Measurements from ENCODE around the gene ZNF484.
"Not testable (repeated sequence)": the region's sequence is repeated elsewhere in the genome, so short reads cannot be mapped to it uniquely, and the experiment has no call there.

Gene ZNF484

GRCh38 chr9:92877531-92878430, at the start of gene ZNF484:
TSS of gene ZNF484 (minus strand) at chr9:92878038. CDS start at chr9:92875029, 3,009 bp downstream.
- H3K4me1 ChIP-seq (ENCODE audit: insufficient read depth, low read length) = peaks cover 8% of the 10 kb centered on the region
- no peaks in the 10 kb centered on the region for H3K9me3 ChIP-seq (ENCODE audit: control insufficient read depth, insufficient read depth, low read length)
- no peaks in the 10 kb centered on the region for H3K36me3 ChIP-seq (ENCODE audit: insufficient read depth, low read length)
- peak within 1 kb of the TSS; percentile 92 for H3K9ac ChIP-seq (ENCODE audit: low read depth, low read length)

GRCh38 chr9:92920437-92920836, 42.6 kb upstream of the ZNF484 start:
- Histone ChIP-seq H3K9ac (ENCODE audit: low read depth, low read length) (no peak overlapping the region), H3K9me3 (ENCODE audit: control insufficient read depth, insufficient read depth, low read length) (no peaks in the 10 kb centered on the region), H3K36me3 (ENCODE audit: insufficient read depth, low read length) (no peaks in the 10 kb centered on the region), H3K4me1 (ENCODE audit: insufficient read depth, low read length) (no peaks in the 10 kb centered on the region)

- H3K9me3 ChIP-seq (ENCODE audit: control insufficient read depth, insufficient read depth, low read length) = no peaks in the 10 kb centered on the region
- no peaks in the 10 kb centered on the region; the same call in 1 of the 2 replicates for H3K4me1 ChIP-seq (ENCODE audit: insufficient read depth, low read length)
- H3K9ac ChIP-seq (ENCODE audit: low read depth, low read length) = no peak overlapping the region
- no peaks in the 10 kb centered on the region for H3K36me3 ChIP-seq (ENCODE audit: insufficient read depth, low read length)
Measured at GRCh38 chr9:92917176-92917800, 39.5 kb upstream of the ZNF484 start.

GRCh38 chr9:92911511-92912475, 34.0 kb upstream of the ZNF484 start:
- Histone ChIP-seq H3K4me1 (ENCODE audit: insufficient read depth, low read length) (no peaks in the 10 kb centered on the region; the same call in 1 of the 2 replicates), H3K9ac (ENCODE audit: low read depth, low read length) (no peak overlapping the region), H3K9me3 (ENCODE audit: control insufficient read depth, insufficient read depth, low read length) (no peaks in the 10 kb centered on the region), H3K36me3 (ENCODE audit: insufficient read depth, low read length) (no peaks in the 10 kb centered on the region)

GRCh38 chr9:92905137-92905536, 27.3 kb upstream of the ZNF484 start:
- not testable (repeated sequence) for H3K4me1 ChIP-seq (ENCODE audit: insufficient read depth, low read length); H3K9me3 ChIP-seq (ENCODE audit: control insufficient read depth, insufficient read depth, low read length); H3K9ac ChIP-seq (ENCODE audit: low read depth, low read length); H3K36me3 ChIP-seq (ENCODE audit: insufficient read depth, low read length)

- Histone ChIP-seq H3K9me3 (ENCODE audit: control insufficient read depth, insufficient read depth, low read length) (no peaks in the 10 kb centered on the region), H3K4me1 (ENCODE audit: insufficient read depth, low read length) (no peaks in the 10 kb centered on the region), H3K9ac (ENCODE audit: low read depth, low read length) (no peak overlapping the region), H3K36me3 (ENCODE audit: insufficient read depth, low read length) (no peaks in the 10 kb centered on the region)
Measured at GRCh38 chr9:92897323-92897722, 19.5 kb upstream of the ZNF484 start.

- H3K36me3 ChIP-seq (ENCODE audit: insufficient read depth, low read length) = no peaks in the 10 kb centered on the region
- peaks cover 8% of the 10 kb centered on the region for H3K4me1 ChIP-seq (ENCODE audit: insufficient read depth, low read length)
- no peaks in the 10 kb centered on the region for H3K9me3 ChIP-seq (ENCODE audit: control insufficient read depth, insufficient read depth, low read length)
- no peak overlapping the region for H3K9ac ChIP-seq (ENCODE audit: low read depth, low read length)
Measured at GRCh38 chr9:92895812-92896436, 18.1 kb upstream of the ZNF484 start.

- Histone ChIP-seq H3K36me3 (ENCODE audit: insufficient read depth, low read length) (no peaks in the 10 kb centered on the region), H3K4me1 (ENCODE audit: insufficient read depth, low read length) (peaks cover 13% of the 10 kb centered on the region), H3K9me3 (ENCODE audit: control insufficient read depth, insufficient read depth, low read length) (no peaks in the 10 kb centered on the region), H3K9ac (ENCODE audit: low read depth, low read length) (no peak overlapping the region)
Measured at GRCh38 chr9:92894711-92895362, 17.0 kb upstream of the ZNF484 start.

- not testable (repeated sequence) for H3K9ac ChIP-seq (ENCODE audit: low read depth, low read length); H3K9me3 ChIP-seq (ENCODE audit: control insufficient read depth, insufficient read depth, low read length); H3K36me3 ChIP-seq (ENCODE audit: insufficient read depth, low read length)
- H3K4me1 ChIP-seq (ENCODE audit: insufficient read depth, low read length) = peaks cover 13% of the 10 kb centered on the region
Measured at GRCh38 chr9:92893916-92894610, 16.2 kb upstream of the ZNF484 start.

- H3K4me1 ChIP-seq (ENCODE audit: insufficient read depth, low read length) = peaks cover 13% of the 10 kb centered on the region
- H3K9ac ChIP-seq (ENCODE audit: low read depth, low read length); H3K9me3 ChIP-seq (ENCODE audit: control insufficient read depth, insufficient read depth, low read length); H3K36me3 ChIP-seq (ENCODE audit: insufficient read depth, low read length): not testable (repeated sequence)
Measured at GRCh38 chr9:92892276-92892675, 14.4 kb upstream of the ZNF484 start.

GRCh38 chr9:92890761-92891160, 12.9 kb upstream of the ZNF484 start:
- Histone ChIP-seq H3K9ac (ENCODE audit: low read depth, low read length) (no peak overlapping the region), H3K36me3 (ENCODE audit: insufficient read depth, low read length) (no peaks in the 10 kb centered on the region), H3K9me3 (ENCODE audit: control insufficient read depth, insufficient read depth, low read length) (no peaks in the 10 kb centered on the region), H3K4me1 (ENCODE audit: insufficient read depth, low read length) (peaks cover 13% of the 10 kb centered on the region)

GRCh38 chr9:92887880-92888338, 10.1 kb upstream of the ZNF484 start:
- Histone ChIP-seq H3K9me3 (ENCODE audit: control insufficient read depth, insufficient read depth, low read length) (no peaks in the 10 kb centered on the region), H3K4me1 (ENCODE audit: insufficient read depth, low read length) (peaks cover 20% of the 10 kb centered on the region), H3K9ac (ENCODE audit: low read depth, low read length) (no peak overlapping the region), H3K36me3 (ENCODE audit: insufficient read depth, low read length) (no peaks in the 10 kb centered on the region)

Data from ES-I3 (cell line).